Tibial nerve (tissue), 4 donors: ENCODE measurements around the gene TFAP2E. TPM values are rescaled to one million over a fixed set of nuclear protein-coding genes. Genes with fewer than 3 reads are reported as not detected.

Experiments used
- DNase-seq, 2 donors: peaks; one replicate each; pipeline ENCODE4 v3.0.0-alpha.2; 2019; ENCODE audit warnings: low spot score in 2 of 2
- H3K27ac ChIP-seq, 4 donors: fragments of 200-600 bp; sonication (generic) in 3 of 4; one replicate each; pipeline ENCODE4 v1.5.1; 2017 to 2019; ENCODE audit warnings: mild to moderate bottlenecking in 1 of 4
- H3K27me3 ChIP-seq, 2 donors: fragments of 200-600 bp; sonication (generic) in 1 of 2; one replicate each; pipeline versions ENCODE4 v1.5.1 to v1.6.0; 2017 to 2019
- H3K36me3 ChIP-seq, 3 donors: fragments of 200-600 bp; sonication (generic); one replicate each; pipeline ENCODE4 v1.5.1; 2018 to 2019
- H3K4me1 ChIP-seq, 4 donors: fragments of 200-600 bp; sonication (generic) in 3 of 4; one replicate each; pipeline ENCODE4 v1.5.1; 2017 to 2019
- H3K4me3 ChIP-seq, 4 donors: fragments of 200-600 bp; sonication (generic) in 3 of 4; one replicate each; pipeline ENCODE4 v1.5.1; 2017 to 2019; ENCODE audit warnings: mild to moderate bottlenecking in 1 of 4, moderate library complexity in 1 of 4
- H3K9me3 ChIP-seq, 4 donors: fragments of 200-600 bp; sonication (generic) in 3 of 4; one replicate each; pipeline ENCODE4 v1.5.1; 2017 to 2019
- CTCF ChIP-seq, 5 experiments: fragments of 200-600 bp in 3 of 5; fragments of 450-650 bp in 2 of 5; sonication (generic) in 3 of 5; IDR thresholded peaks; one replicate each; pipeline ENCODE4 v1.5.1; 2016 to 2019; ENCODE audit warnings: antibody characterized with exemption in 5 of 5, mild to moderate bottlenecking in 3 of 5, moderate library complexity in 2 of 5
- EP300 ChIP-seq, 2 donors: sonication (generic); formaldehyde crosslinking; IDR thresholded peaks; one replicate each; pipeline ENCODE4 v1.6.1; 2017; ENCODE audit warnings: antibody characterized with exemption in 2 of 2, mild to moderate bottlenecking in 1 of 2
- POLR2A ChIP-seq, 2 donors: fragments of 450-650 bp; IDR thresholded peaks; one replicate each; pipeline ENCODE4 v1.6.1; 2017; ENCODE audit warnings: antibody characterized with exemption in 2 of 2, mild to moderate bottlenecking in 2 of 2, moderate library complexity in 2 of 2
- WGBS, 2 donors: methylation state at CpG; one replicate each; pipeline ENCODE4 v1.1.5; 2018; 5-methylcytosine and 5-hydroxymethylcytosine counted together
- total RNA-seq, 4 donors: library from RNA; depleted of rRNA; stranded (reverse); fragments of >200 nt; gene quantifications; one replicate each; pipeline ENCODE4 v1.1.0, GENCODE V29; 2016

The TFAP2E gene
- total RNA-seq, 4 donors from 2014 or later: 0.44 to 3.3 (median 1.2) TPM

GRCh38 chr1:35587736-35588135, 14.6 kb downstream of the TFAP2E start:
- no peak for DNase-seq
- Histone ChIP-seq H3K4me1 (no peaks in the 10 kb centered on the region), H3K27ac (no peak overlapping the region), H3K4me3 (no peak overlapping the region), H3K27me3 (no peaks in the 10 kb centered on the region), H3K9me3 (no peaks in the 10 kb centered on the region), H3K36me3 (peaks cover 0 to 40% (median 0%) of the 10 kb centered on the region in 3 donors)
- 74 to 79% methylated on average over 6 of the region's 6 CpGs for WGBS, 2 donors
- no peak for TF ChIP-seq POLR2A (IDR thresholded peaks at IDR 0.05)
- no peak for TF ChIP-seq EP300 (IDR thresholded peaks at IDR 0.05)
- no peak for TF ChIP-seq CTCF (IDR thresholded peaks at IDR 0.05)

DNA sequence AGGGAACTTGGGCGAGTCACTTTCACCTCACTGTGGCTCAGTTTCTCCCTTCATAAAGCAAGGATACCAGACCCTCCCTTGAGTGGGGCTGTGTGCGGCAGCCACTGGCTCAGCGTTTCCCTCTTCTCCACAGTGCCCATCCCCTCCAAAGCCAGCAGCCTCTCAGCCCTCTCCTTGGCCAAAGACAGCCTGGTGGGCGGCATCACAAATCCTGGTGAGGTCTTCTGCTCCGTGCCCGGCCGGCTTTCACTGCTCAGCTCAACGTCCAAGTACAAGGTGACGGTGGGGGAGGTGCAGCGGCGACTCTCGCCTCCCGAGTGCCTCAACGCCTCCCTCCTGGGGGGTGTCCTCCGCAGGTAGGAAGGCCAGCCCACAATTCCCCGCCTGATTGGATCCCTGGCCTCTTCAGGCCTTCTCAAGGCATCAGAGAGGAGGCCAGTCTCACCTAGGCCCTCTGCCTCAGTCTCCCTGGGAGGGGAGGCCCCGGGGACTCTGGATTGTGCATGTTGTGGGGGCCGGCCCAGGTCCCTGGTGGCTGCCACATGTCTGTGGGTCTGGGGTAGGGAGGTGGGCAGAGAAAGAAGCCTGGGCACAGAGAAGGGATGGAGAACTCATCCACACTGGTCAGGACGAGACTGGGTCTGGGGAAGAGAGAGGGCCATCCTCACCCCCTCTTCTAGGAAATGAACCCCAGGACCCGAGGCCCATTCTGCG, 15.2 kb downstream of the TFAP2E start:
- no peak for DNase-seq
- TF ChIP-seq EP300 (IDR thresholded peaks at IDR 0.05): no peak
- no peak for TF ChIP-seq CTCF (IDR thresholded peaks at IDR 0.05)
- no peak for TF ChIP-seq POLR2A (IDR thresholded peaks at IDR 0.05)

DNA sequence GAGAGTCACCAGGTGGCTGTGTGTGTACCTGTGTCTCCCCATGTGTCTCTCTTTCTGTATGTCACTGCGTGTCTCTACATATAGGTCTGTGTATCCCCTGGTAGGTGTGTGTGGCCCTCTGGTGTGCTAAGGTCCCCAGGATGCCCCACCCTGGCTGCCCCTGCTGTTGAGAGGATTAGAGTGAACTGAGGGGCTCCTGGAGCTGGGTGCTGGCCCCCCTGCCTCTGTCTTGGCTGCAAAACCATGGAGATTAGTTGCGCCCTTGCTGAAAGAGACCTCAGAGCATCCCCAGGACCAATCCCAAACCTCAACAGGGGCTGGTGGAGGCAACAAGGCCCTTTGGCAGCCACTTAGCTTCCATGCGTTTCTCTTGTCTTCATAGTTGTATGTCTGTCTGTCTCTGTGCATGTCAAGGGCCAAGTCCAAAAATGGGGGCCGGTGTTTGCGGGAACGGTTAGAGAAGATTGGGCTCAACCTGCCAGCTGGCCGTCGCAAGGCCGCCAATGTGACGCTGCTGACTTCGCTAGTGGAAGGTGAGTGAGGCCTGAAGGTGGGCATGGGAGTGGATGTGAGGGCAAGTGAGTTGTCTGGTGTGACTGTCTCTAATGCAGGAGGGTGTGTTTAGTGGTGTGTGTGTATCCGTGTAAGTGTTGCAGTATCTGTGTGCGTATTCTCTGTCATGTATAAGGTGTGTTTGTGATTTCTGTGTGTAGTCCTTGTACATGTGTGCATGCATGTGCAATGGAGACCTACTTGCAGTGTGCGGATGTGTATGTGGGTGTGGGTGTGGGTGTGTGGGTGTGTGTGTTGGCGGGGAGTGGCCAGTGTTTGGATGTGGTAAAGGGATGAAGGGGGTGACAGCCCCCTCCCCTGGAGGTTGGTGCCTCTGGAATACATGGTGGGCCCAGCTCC, 16.7 kb downstream of the TFAP2E start:
- no peak for TF ChIP-seq CTCF (IDR thresholded peaks at IDR 0.05)
- no peak for TF ChIP-seq EP300 (IDR thresholded peaks at IDR 0.05)
- no peak for TF ChIP-seq POLR2A (IDR thresholded peaks at IDR 0.05)
- Histone ChIP-seq H3K27ac (no peak overlapping the region), H3K9me3 (no peaks in the 10 kb centered on the region), H3K27me3 (no peaks in the 10 kb centered on the region), H3K36me3 (peaks cover 0 to 50% (median 0%) of the 10 kb centered on the region in 3 donors), H3K4me3 (no peak overlapping the region), H3K4me1 (no peaks in the 10 kb centered on the region)
- 92 to 94% methylated on average over 15 of the region's 15 CpGs for WGBS, 2 donors
- no peak for DNase-seq

More for the DNA sequence above, 15.2 kb downstream of the TFAP2E start:
- no peak overlapping the region for H3K4me3 ChIP-seq
- H3K27me3 ChIP-seq: no peaks in the 10 kb centered on the region
- H3K27ac ChIP-seq: no peak overlapping the region
- no peaks in the 10 kb centered on the region for H3K4me1 ChIP-seq
- H3K9me3 ChIP-seq: no peaks in the 10 kb centered on the region
- H3K36me3 ChIP-seq: peaks cover 0 to 40% (median 0%) of the 10 kb centered on the region in 3 donors
- WGBS, 2 donors: 69 to 74% methylated on average over 20 to 21 of the region's 21 CpGs

DNA sequence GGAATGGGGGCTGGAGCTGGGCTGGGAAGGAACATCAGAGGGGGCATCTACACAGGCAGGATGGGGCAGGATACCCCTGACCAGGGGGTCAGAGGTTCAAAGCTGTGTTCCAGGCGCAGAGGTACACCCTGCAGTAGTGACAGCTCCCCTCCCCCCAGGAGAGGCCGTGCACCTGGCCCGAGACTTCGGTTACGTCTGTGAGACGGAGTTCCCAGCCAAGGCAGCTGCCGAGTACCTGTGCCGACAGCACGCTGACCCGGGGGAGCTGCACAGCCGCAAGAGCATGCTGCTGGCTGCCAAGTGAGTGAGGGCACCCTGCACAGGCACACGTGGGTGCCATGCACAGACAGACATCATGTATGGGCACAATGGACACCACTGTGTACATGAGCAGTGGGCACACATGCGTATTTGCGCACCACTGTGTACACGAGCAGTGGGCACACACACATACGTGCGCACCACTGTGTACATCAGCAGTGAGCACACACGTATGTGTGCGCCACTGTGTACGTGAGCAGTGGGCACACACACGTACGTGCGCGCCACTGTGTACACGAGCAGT, 17.4 kb downstream of the TFAP2E start:
- no peak for DNase-seq
- WGBS, 2 donors: 92% methylated on average over 20 to 25 of the region's 25 CpGs
- H3K27ac ChIP-seq: no peak overlapping the region
- no peaks in the 10 kb centered on the region for H3K27me3 ChIP-seq
- H3K36me3 ChIP-seq: peaks cover 0 to 53% (median 0%) of the 10 kb centered on the region in 3 donors
- TF ChIP-seq EP300 (IDR thresholded peaks at IDR 0.05) (no peak), POLR2A (IDR thresholded peaks at IDR 0.05) (no peak), CTCF (IDR thresholded peaks at IDR 0.05) (no peak)
- no peak overlapping the region for H3K4me3 ChIP-seq
- H3K4me1 ChIP-seq: no peaks in the 10 kb centered on the region
- no peaks in the 10 kb centered on the region for H3K9me3 ChIP-seq
